HepG2 (cell line): ENCODE results near the gene RNF182.

Source experiments
- KDM3A ChIP-seq: IDR thresholded peaks from 2 replicates; pipeline ENCODE4 v1.6.1; 2018; ENCODE audit warnings: low read depth, missing compliant biosample characterization
- PITX1 ChIP-seq: sonication (generic); formaldehyde crosslinking; IDR thresholded peaks from 2 replicates; pipeline ENCODE4 v1.5.1; 2020; ENCODE audit warnings: mild to moderate bottlenecking, missing genetic modification reagents
- RFX5 ChIP-seq: IDR thresholded peaks from 2 replicates; pipeline ENCODE4 v1.6.1; 2011; ENCODE audit warnings: low read depth, low read length, improper control_type of control experiment
- TOE1 ChIP-seq: sonication (generic); formaldehyde crosslinking; IDR thresholded peaks from 2 replicates; pipeline ENCODE4 v1.4.0; 2020; ENCODE audit warnings: mild to moderate bottlenecking, missing genetic modification reagents
- TP53 ChIP-seq: sonication (generic); formaldehyde crosslinking; conservative IDR thresholded peaks from 2 replicates; pipeline ENCODE4 v1.4.0; 2020; ENCODE audit warnings: missing genetic modification reagents
- TF ChIP-seq, protein P1 (sequence below): sonication (generic); formaldehyde crosslinking; IDR thresholded peaks from 2 replicates; pipeline ENCODE4 v1.5.0; 2020; ENCODE audit warnings: mild to moderate bottlenecking, missing genetic modification reagents, moderate library complexity

GRCh38 chr6:13993416-13993815 is 68.7 kb downstream of the RNF182 start:
- TF ChIP-seq, protein P1, sequence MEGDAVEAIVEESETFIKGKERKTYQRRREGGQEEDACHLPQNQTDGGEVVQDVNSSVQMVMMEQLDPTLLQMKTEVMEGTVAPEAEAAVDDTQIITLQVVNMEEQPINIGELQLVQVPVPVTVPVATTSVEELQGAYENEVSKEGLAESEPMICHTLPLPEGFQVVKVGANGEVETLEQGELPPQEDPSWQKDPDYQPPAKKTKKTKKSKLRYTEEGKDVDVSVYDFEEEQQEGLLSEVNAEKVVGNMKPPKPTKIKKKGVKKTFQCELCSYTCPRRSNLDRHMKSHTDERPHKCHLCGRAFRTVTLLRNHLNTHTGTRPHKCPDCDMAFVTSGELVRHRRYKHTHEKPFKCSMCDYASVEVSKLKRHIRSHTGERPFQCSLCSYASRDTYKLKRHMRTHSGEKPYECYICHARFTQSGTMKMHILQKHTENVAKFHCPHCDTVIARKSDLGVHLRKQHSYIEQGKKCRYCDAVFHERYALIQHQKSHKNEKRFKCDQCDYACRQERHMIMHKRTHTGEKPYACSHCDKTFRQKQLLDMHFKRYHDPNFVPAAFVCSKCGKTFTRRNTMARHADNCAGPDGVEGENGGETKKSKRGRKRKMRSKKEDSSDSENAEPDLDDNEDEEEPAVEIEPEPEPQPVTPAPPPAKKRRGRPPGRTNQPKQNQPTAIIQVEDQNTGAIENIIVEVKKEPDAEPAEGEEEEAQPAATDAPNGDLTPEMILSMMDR: no peak
- TF ChIP-seq PITX1: no peak
- TF ChIP-seq RFX5: no peak
- no peak for TF ChIP-seq TOE1 (CRISPR knock-in tag)
- TF ChIP-seq KDM3A (CRISPR knock-in tag): no peak
- no peak for TF ChIP-seq TP53 (CRISPR knock-in tag)
